ENCODE results near the gene KCNMA1. TPM values are rescaled to one million over a fixed set of nuclear protein-coding genes. Genes with fewer than 3 reads are reported as not detected.

KCNMA1 gene
- total RNA-seq, 1 donor from 2014 or later, result 41.3 TPM

GRCh38 chr10:77197544-77197943, 440.1 kb downstream of the KCNMA1 start:
- Histone ChIP-seq H3K36me3 (no peaks in the 10 kb centered on the region), H3K4me3 (no peak overlapping the region), H3K27ac (no peak overlapping the region), H3K4me1 (no peaks in the 10 kb centered on the region), H3K9me3 (no peaks in the 10 kb centered on the region), H3K27me3 (ENCODE audit: low read depth) (no peaks in the 10 kb centered on the region)
- TF ChIP-seq CTCF (IDR thresholded peaks at IDR 0.05), result no peak
- no peak for ATAC-seq
- DNase-seq, result no peak
- intact Hi-C loops (cut with DNase I), result no loop called here

- Histone ChIP-seq H3K4me1 (no peaks in the 10 kb centered on the region), H3K27me3 (ENCODE audit: low read depth) (no peaks in the 10 kb centered on the region), H3K9me3 (no peaks in the 10 kb centered on the region), H3K36me3 (no peaks in the 10 kb centered on the region), H3K4me3 (no peak overlapping the region), H3K27ac (no peak overlapping the region)
- DNase-seq, result no peak
- ATAC-seq, result no peak
- TF ChIP-seq CTCF (IDR thresholded peaks at IDR 0.05), result no peak
- intact Hi-C loops (cut with DNase I), result no loop called here
Observed at GRCh38 chr10:77196614-77197013, 441.0 kb downstream of the KCNMA1 start.

- intact Hi-C loops (cut with DNase I), result no loop called here
- DNase-seq, result no peak
- Histone ChIP-seq H3K4me3 (no peak overlapping the region), H3K4me1 (no peaks in the 10 kb centered on the region), H3K36me3 (no peaks in the 10 kb centered on the region), H3K9me3 (no peaks in the 10 kb centered on the region), H3K27me3 (ENCODE audit: low read depth) (no peaks in the 10 kb centered on the region), H3K27ac (no peak overlapping the region)
- TF ChIP-seq CTCF (IDR thresholded peaks at IDR 0.05), result no peak
- ATAC-seq, result no peak
Observed at GRCh38 chr10:77195101-77195500, 442.5 kb downstream of the KCNMA1 start.

- H3K27ac ChIP-seq, result no peak overlapping the region
- ATAC-seq (no peak), DNase-seq (no peak)
- H3K9me3 ChIP-seq, result no peaks in the 10 kb centered on the region
- intact Hi-C loops (cut with DNase I), result no loop called here
- TF ChIP-seq CTCF (IDR thresholded peaks at IDR 0.05), result no peak
- H3K4me1 ChIP-seq, result no peaks in the 10 kb centered on the region
- no peaks in the 10 kb centered on the region for H3K27me3 ChIP-seq (ENCODE audit: low read depth)
- no peak overlapping the region for H3K4me3 ChIP-seq
- no peaks in the 10 kb centered on the region for H3K36me3 ChIP-seq
Observed at GRCh38 chr10:77193001-77193400, 444.6 kb downstream of the KCNMA1 start.

- no peak overlapping the region for H3K4me3 ChIP-seq
- no peak for DNase-seq
- ATAC-seq, result no peak
- H3K9me3 ChIP-seq, result no peaks in the 10 kb centered on the region
- no peaks in the 10 kb centered on the region for H3K27me3 ChIP-seq (ENCODE audit: low read depth)
- no peak for TF ChIP-seq CTCF (IDR thresholded peaks at IDR 0.05)
- H3K36me3 ChIP-seq, result no peaks in the 10 kb centered on the region
- intact Hi-C loops (cut with DNase I), result no loop called here
- H3K4me1 ChIP-seq, result no peaks in the 10 kb centered on the region
- no peak overlapping the region for H3K27ac ChIP-seq
Observed at GRCh38 chr10:77192402-77192801, 445.2 kb downstream of the KCNMA1 start.
